Jurkat, Clone E6-1 (cell line): ENCODE data around the gene DNA2.

Source experiments
- DNase-seq: peaks from one replicate; pipeline ENCODE4 v3.0.0-alpha.2; 2011; ENCODE audit warnings: low read depth, low spot score
- H3K4me3 ChIP-seq: 2 replicates; pipeline ENCODE4 v1.5.1; 2011; ENCODE audit warnings: mild to moderate bottlenecking, low read length, control low read depth, moderate library complexity

DNA2 gene

GRCh38 chr10:68385740-68386139, 86.0 kb downstream of the DNA2 start:
- no peak overlapping the region for H3K4me3 ChIP-seq
- DNase-seq, result no peak

GRCh38 chr10:68371604-68372003, 100.2 kb downstream of the DNA2 start:
- no peak for DNase-seq
- H3K4me3 ChIP-seq, result no peak overlapping the region

- no peak overlapping the region for H3K4me3 ChIP-seq
- DNase-seq, result no peak
These were observed 104.7 kb downstream of the DNA2 start for GRCh38 chr10:68367121-68367520.

GRCh38 chr10:68366600-68366999, 105.2 kb downstream of the DNA2 start:
- H3K4me3 ChIP-seq, result no peak overlapping the region
- no peak for DNase-seq

- DNase-seq, result no peak
- no peak overlapping the region for H3K4me3 ChIP-seq
These were observed 106.2 kb downstream of the DNA2 start for GRCh38 chr10:68365611-68366010.

- DNase-seq, result no peak
- no peak overlapping the region for H3K4me3 ChIP-seq
These were observed 107.5 kb downstream of the DNA2 start for GRCh38 chr10:68364101-68364886.
